ENCODE data around the gene TP53INP2. TPM values are rescaled to one million over a fixed set of nuclear protein-coding genes. Genes with fewer than 3 reads are reported as not detected.
A peak's percentile ranks its signal among the peaks of the same experiment; 100 is the strongest.

Gene TP53INP2
- total and polyA plus RNA-seq, 2 of the 13 experiments (the other 11 are each of a cell fraction or from before 2014, with no cell fraction given) = 5.2 to 18.8 TPM

- 0 out of 2 replicates have a peak, but pooled peaks have one; percentile 63 for TF ChIP-seq MEIS2 (CRISPR knock-in tag; IDR thresholded peaks at IDR 0.05)
- 0 out of 2 replicates have a peak, but pooled peaks have one; percentile 24 for TF ChIP-seq MXD3 (CRISPR knock-in tag; IDR thresholded peaks at IDR 0.05)
- TF ChIP-seq ERF (CRISPR knock-in tag; IDR thresholded peaks at IDR 0.05) = 0 out of 2 replicates have a peak, but pooled peaks have one; percentile 76
- TF ChIP-seq ZSCAN9 (CRISPR knock-in tag; IDR thresholded peaks at IDR 0.05; ENCODE audit: borderline replicate concordance) = peak; percentile 82
- TF ChIP-seq RBFOX2 (IDR thresholded peaks at IDR 0.05; ENCODE audit: low read depth, low read length) = peak; percentile 57
- 0 out of 2 replicates have a peak, but pooled peaks have one; percentile 39 for TF ChIP-seq ZNF639 (CRISPR knock-in tag; conservative IDR thresholded peaks at IDR 0.05)
- no peak for TF ChIP-seq HNRNPUL1 (IDR thresholded peaks at IDR 0.05; ENCODE audit: low read depth, low read length)
- TF ChIP-seq ZNF772 (CRISPR knock-in tag; IDR thresholded peaks at IDR 0.05) = peak; percentile 41; the same call in 1 of the 2 replicates
- TF ChIP-seq MYC (CRISPR knock-in tag; IDR thresholded peaks at IDR 0.05; ENCODE audit: borderline replicate concordance) = peak; percentile 80
- TF ChIP-seq ZFP37 (CRISPR knock-in tag; IDR thresholded peaks at IDR 0.05; ENCODE audit: borderline replicate concordance) = peak; percentile 55; the same call in 1 of the 2 replicates
- peak; percentile 54; the same call in 1 of the 2 replicates for TF ChIP-seq ZNF331 (CRISPR knock-in tag; IDR thresholded peaks at IDR 0.05)
- peak in 1 of 2 experiments; percentile 86; a peak in 2 of 4 replicates for TF ChIP-seq KLF16 (CRISPR knock-in tag; IDR thresholded peaks at IDR 0.05)
- no peak for TF ChIP-seq ARNT2 (CRISPR knock-in tag; IDR thresholded peaks at IDR 0.05; ENCODE audit: low read depth)
- no peak for TF ChIP-seq ZNF34 (CRISPR knock-in tag; IDR thresholded peaks at IDR 0.05; ENCODE audit: borderline replicate concordance)
- TF ChIP-seq SRF (IDR thresholded peaks at IDR 0.05; ENCODE audit: low read depth, low read length) = peak; percentile 71
- TF ChIP-seq ZHX2 (IDR thresholded peaks at IDR 0.05; ENCODE audit: low read depth) = 0 out of 2 replicates have a peak, but pooled peaks have one; percentile 17
- TF ChIP-seq ZHX2 (CRISPR knock-in tag; IDR thresholded peaks at IDR 0.05; ENCODE audit: borderline replicate concordance) = no peak
- no peak for TF ChIP-seq POLR2AphosphoS5 (IDR thresholded peaks at IDR 0.05; ENCODE audit: low read depth, low read length)
- TF ChIP-seq ZNF367 (CRISPR knock-in tag; IDR thresholded peaks at IDR 0.05; ENCODE audit: borderline replicate concordance) = no peak
- TF ChIP-seq HNF4A (CRISPR knock-in tag; IDR thresholded peaks at IDR 0.05) = peak; percentile 99
- peak; percentile 67 for TF ChIP-seq CEBPG (CRISPR knock-in tag; IDR thresholded peaks at IDR 0.05)
These were observed 3.0 kb downstream of the TP53INP2 start (continued) for GRCh38 chr20:34706912-34707784.
